GM19238 (cell line): ENCODE measurements around the gene SKP2.
"Not testable (repeated sequence)": the region's sequence is repeated elsewhere in the genome, so short reads cannot be mapped to it uniquely, and the experiment has no call there.

Experiments used
- DNase-seq: peaks from one replicate; pipeline ENCODE4 v3.0.0; 2011; ENCODE audit warnings: low spot score; ENCODE audit not compliant: insufficient read length

The SKP2 gene

GRCh38 chr5:36156619-36157018, 4.7 kb downstream of the SKP2 start:
- no peak for DNase-seq

DNA sequence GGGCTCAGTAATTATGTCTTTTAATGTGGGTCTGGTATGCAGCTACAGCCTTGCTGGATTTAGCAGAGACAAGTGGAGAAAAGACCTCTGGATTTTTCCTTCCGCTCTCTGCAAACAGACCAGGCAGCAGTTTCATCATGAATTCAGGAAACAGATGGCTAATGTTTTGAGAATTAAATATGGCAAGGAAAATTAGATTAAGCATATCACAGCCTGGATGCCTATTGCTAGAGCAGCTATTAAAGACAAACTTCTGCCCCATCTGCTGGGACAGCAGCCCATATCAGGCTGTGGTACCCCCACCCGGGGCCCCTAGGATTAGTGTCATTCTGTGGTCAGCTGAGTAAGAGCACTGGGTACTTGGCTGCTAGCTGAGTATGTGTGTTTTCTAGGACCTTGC, 6.2 kb downstream of the SKP2 start:
- no peak for DNase-seq

- no peak for DNase-seq
Observed at GRCh38 chr5:36160617-36161016, 8.7 kb downstream of the SKP2 start.

DNA sequence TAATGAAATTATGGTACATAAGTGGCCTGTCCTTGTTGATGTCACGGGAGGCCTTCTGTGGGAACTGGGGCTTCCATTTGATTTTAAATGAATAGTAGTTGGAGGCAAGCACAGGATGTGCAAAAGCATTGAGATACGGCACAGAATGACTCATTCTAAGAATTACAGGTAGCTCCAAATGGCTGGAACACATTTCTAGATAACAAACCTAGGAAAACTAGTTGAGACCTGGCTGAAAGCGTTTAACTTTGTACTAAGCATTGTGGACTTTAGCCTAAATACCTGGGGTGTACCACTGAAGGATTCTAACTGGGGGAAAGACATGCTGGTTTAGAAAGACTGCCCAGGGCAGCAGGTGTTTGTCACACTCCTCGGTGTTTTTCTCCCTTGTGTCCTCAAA, 9.4 kb downstream of the SKP2 start:
- DNase-seq, result no peak

DNA sequence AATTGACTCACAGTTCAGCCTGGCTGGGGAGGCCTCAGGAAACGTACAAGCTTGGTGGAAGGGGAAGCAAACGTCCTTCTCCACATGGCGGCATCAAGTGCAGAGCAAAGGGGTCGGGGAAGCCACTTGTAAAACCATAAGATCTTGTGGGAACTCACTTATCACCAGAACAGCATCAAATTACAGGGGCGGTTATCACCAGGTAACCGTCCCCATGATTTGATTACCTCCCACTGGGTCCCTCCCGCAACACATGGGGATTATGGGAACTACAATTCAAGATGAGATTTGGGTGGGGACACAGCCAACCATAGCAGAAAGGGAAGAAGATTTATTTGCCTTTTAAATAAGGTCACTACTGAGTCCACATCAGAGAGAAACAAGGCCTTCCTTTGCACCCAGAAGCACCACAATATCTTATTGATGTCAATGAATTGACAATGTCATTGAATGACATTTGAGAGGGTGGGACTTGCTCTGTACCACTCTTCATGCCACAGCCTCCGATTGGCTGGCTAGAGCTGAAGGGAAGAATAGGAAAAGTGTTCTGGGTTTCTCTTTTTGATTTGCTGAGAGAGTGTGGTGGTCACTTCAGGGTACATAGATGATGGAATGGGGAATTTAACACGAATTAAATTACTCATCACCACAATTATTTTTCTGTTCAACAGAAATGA, 11.0 kb downstream of the SKP2 start:
- no peak for DNase-seq

- DNase-seq, result no peak
Observed at GRCh38 chr5:36164461-36164860, 12.6 kb downstream of the SKP2 start.

GRCh38 chr5:36168737-36169136, 16.8 kb downstream of the SKP2 start:
- DNase-seq, result no peak

DNA sequence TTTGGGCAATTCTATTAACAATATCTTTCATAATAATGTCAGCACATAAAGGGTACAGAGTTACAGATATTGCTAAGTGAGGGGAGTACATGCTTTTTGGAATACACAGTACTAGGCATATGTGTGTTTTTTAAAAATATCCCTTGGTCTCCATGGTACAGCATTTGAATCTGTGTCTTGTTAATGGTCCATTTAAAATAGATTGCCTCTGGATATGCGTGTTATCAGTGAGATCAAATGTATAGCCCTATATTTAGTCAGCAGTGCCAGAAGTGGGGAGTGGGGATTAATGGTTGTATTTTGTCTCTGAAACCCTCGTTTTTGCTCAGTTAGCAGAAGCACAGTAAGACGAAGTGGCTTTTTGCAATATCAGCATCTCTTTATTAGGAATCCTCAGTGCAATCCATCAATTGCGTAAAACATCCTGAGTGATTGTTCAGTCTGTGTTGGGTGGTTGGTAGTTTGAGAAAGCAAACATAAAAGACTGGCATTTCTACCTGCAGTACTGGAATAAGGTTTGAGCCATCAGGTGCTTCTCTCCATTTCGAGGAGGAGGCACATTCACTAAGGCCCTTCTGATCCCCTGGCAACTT, 19.0 kb downstream of the SKP2 start:
- DNase-seq, result no peak

- no peak for DNase-seq
Observed at GRCh38 chr5:36172599-36172998, 20.7 kb downstream of the SKP2 start.

- no peak for DNase-seq
Observed at GRCh38 chr5:36173426-36173825, 21.5 kb downstream of the SKP2 start.

GRCh38 chr5:36174119-36174518, 22.2 kb downstream of the SKP2 start:
- DNase-seq, result no peak

- DNase-seq, result no peak
Observed at GRCh38 chr5:36175043-36175442, 23.1 kb downstream of the SKP2 start.

GRCh38 chr5:36177154-36177553, 25.2 kb downstream of the SKP2 start:
- peak; percentile 14 for DNase-seq

DNA sequence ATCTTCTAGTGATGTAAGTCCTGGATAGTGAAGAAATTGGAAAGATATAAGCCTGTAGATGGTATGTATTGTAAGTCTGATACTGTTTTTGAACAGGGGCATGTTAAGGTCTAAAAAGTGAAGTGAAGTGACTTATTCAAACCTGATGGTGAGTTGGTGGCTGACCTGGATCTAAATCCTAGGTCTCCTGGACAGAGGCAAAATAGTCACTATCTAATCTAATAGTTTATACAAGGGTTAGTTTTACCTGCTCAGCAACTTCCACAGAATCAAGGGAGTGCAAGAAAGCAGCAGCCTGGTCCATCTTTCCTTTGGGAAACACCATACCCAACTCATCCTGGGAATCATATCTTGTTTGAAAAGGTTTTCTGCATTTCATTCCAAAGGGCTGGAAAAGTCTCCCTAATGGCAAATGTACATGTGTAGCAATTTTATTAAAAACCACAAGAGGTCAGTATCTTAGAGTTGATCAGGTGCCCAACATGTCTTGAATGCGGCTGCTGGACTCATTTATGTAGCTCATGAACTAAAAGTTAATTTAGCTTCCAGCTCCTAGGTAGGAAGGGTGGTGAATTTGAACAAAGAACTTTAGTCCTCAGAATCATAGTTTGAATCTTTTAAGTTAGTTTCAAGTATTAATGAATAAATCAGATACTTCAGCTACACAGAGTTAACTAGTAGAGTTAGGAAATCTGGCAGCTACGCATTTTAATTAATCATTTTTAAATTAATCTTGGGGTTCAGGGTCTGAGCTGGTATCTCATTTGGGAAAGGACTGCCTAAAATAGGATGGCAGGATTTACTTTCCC, 26.0 kb downstream of the SKP2 start:
- no peak for DNase-seq

DNA sequence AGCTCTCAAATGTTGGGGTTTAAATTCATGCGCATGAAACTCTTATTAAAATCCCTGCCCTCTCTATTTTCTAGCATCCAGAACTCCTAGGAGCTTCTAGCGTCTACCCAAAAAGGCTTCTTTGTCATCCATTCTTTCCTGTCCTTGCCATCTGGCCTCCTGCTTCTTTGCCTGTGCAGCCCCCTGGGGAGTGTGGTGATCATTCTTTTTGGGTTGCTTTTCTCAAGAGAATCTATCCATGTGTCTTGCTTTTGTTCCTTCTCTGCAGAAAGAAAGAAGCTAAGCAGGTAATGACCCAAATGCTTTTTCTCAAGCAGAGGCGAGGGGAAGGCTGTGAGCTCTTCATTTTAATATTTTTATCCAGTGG, 26.6 kb downstream of the SKP2 start:
- no peak for DNase-seq

DNA sequence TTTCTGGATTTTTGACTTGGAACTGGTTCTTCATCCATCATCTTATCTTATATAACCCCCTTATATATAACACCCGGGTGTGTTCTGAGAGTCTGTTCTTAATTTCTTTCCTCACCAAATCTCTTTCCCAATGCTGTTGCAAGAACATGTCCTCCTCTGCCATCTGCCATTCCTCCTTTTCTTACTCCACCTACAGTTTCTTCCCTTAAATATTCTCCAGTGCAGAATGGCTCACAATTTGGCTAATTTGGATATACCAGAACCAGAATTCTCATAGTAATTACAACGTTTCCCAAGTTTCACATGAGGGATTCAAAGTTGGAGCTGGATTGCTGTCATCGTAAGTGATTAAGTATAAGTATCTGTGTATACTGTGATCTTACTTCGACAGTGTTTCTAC, 28.0 kb downstream of the SKP2 start:
- no peak for DNase-seq

- DNase-seq, result no peak
Observed at GRCh38 chr5:36180556-36181350, 28.8 kb downstream of the SKP2 start.

DNA sequence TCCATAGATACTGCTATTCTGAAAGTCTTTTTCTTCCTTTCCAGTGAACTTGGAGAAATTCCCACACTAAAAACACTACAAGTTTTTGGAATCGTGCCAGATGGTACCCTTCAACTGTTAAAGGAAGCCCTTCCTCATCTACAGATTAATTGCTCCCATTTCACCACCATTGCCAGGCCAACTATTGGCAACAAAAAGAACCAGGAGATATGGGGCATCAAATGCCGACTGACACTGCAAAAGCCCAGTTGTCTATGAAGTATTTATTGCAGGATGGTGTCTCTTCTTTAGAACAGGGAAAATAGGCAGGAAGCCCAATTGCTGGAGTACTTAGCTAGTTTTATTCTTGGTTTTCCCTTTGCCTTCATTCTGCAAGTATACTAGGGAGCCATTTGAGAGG, 29.9 kb downstream of the SKP2 start:
- DNase-seq, result no peak

- DNase-seq, result not testable (repeated sequence)
Observed at GRCh38 chr5:36184408-36184807, 32.5 kb downstream of the SKP2 start.

DNA sequence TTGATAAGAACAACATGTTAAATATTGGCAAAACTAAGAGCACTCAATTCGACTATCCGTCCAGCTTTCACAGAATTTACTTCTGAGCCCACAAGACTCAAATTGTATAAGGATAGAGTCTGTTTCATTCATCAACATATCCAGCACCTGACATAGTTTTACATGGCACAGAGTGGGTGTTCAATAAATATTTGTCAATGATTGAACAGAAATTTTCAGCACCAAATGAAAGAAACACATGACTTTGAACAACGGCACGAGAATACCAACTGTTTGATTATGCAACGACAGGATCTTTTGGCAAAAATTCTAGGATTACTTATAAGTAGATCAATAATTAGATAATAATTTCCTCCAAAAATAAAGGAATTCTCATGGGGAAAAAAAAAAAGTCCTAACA, 41.8 kb downstream of the SKP2 start:
- DNase-seq, result no peak

DNA sequence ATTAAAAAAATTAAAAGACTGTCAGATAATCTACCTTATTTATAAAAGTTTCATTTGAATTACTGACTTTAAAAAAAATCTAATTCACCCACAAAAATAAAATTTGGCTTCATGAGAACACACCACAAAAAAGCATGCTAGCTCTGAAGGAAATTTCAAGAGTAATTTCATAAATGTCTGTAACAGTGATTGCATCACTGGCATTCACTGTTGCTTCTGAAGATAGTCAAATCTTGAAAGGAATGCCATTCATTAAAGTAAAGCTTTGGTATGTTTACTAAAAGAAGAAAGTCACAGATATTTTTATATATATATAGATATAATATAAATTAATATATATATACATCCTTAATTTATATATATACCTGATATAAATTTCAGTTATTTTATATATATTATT, 46.4 kb downstream of the SKP2 start:
- DNase-seq, result no peak

DNA sequence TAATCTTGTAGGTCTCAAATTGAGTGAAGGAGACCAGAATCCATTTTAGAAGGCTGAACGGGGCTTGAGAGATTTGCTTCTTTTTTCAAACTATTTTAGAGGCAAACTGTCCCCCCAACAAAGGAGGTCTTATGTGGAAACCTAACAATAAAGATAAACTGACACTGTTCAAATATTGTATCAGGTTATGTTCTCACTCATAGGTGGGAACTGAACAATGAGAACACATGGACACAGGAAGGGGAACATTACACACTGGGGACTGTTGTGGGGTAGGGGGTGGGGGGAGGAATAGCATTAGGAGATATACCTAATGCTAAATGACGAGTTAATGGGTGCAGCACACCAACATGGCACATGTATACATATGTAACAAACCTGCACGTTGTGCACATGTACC, 46.9 kb downstream of the SKP2 start:
- not testable (repeated sequence) for DNase-seq
